PC-9 (cell line): ENCODE data around the gene SGIP1. TPM values are rescaled to one million over a fixed set of nuclear protein-coding genes. Genes with fewer than 3 reads are reported as not detected.

Experiments
- BruUV-seq: library from RNA; stranded (reverse); fragments of 400-500 nt; replicated peaks from 2 replicates; lab custom pipeline; 2021; lab: Mats Ljungman, UMichigan
- CTCF ChIA-PET: fragments of 300-600 bp; sonication (Branson Sonifier 250); formaldehyde crosslinking; loops from one replicate; lab custom pipeline; 2022; ENCODE audit warnings: antibody characterized with exemption; lab: Charles Lee
- POLR2A ChIA-PET: fragments of 300-600 bp; sonication (Branson Sonifier 250); formaldehyde crosslinking; loops from one replicate; lab custom pipeline; 2022; ENCODE audit warnings: antibody characterized with exemption; ENCODE audit not compliant: unreplicated experiment; lab: Charles Lee
- DNase-seq, 2 experiments: peaks; one replicate each; pipeline versions ENCODE4 v3.0.0 to v3.0.0-alpha.2; 2015 to 2022; ENCODE audit warnings: mixed read lengths in 1 of 2
- H2AFZ ChIP-seq: fragments of 200-600 bp; sonication (generic); 2 replicates; pipeline ENCODE4 v1.8.1; 2017; ENCODE audit warnings: antibody characterized with exemption
- H3F3A ChIP-seq: fragments of 200-600 bp; sonication (generic); 2 replicates; pipeline ENCODE4 v1.8.1; 2017; ENCODE audit warnings: antibody characterized with exemption, mild to moderate bottlenecking, low read depth; ENCODE audit not compliant: insufficient read depth
- H3K27ac ChIP-seq: fragments of 200-600 bp; sonication (generic); 2 replicates; pipeline ENCODE4 v1.6.1; 2016; ENCODE audit warnings: mixed run types
- H3K27me3 ChIP-seq: fragments of 200-600 bp; sonication (generic); 2 replicates; pipeline ENCODE4 v1.6.1; 2016; ENCODE audit warnings: low read depth, mixed run types; ENCODE audit not compliant: insufficient read depth
- H3K36me3 ChIP-seq: fragments of 200-600 bp; sonication (generic); 2 replicates; pipeline ENCODE4 v1.6.1; 2016; ENCODE audit warnings: low read depth, mixed run types
- H3K4me1 ChIP-seq: fragments of 200-600 bp; sonication (generic); replicated peaks from 2 replicates; pipeline ENCODE4 v1.6.1; 2016; ENCODE audit warnings: mixed run types; ENCODE audit not compliant: insufficient read depth
- H3K4me2 ChIP-seq: fragments of 200-600 bp; sonication (generic); 2 replicates; pipeline ENCODE4 v1.6.1; 2017; ENCODE audit warnings: mixed run types
- H3K4me3 ChIP-seq: fragments of 200-600 bp; sonication (generic); 2 replicates; pipeline ENCODE4 v1.6.1; 2016; ENCODE audit warnings: mixed run types
- H3K79me2 ChIP-seq: fragments of 200-600 bp; sonication (generic); 2 replicates; pipeline ENCODE4 v1.6.1; 2017; ENCODE audit warnings: low read depth, mixed run types
- H3K9me2 ChIP-seq: fragments of 200-600 bp; sonication (generic); 2 replicates; pipeline ENCODE4 v1.8.1; 2017; ENCODE audit warnings: mild to moderate bottlenecking; ENCODE audit not compliant: insufficient read depth
- H3K9me3 ChIP-seq: fragments of 200-600 bp; sonication (generic); 2 replicates; pipeline ENCODE4 v1.8.1; 2016; ENCODE audit warnings: low read depth; ENCODE audit not compliant: insufficient read depth
- H4K20me1 ChIP-seq: fragments of 200-600 bp; sonication (generic); 2 replicates; pipeline ENCODE4 v1.8.1; 2017; ENCODE audit not compliant: insufficient read depth
- CTCF ChIP-seq: fragments of 200-600 bp; sonication (generic); conservative IDR thresholded peaks from 2 replicates; pipeline ENCODE4 v1.6.1; 2017; ENCODE audit warnings: mixed run types, antibody characterized with exemption, mild to moderate bottlenecking, moderate library complexity
- EZH2 ChIP-seq: fragments of 200-600 bp; sonication (generic); IDR thresholded peaks from 2 replicates; pipeline ENCODE4 v1.8.0; 2017; ENCODE audit warnings: antibody characterized with exemption, low read depth
- intact Hi-C: fragments of 100-400 bp; cut with micrococcal nuclease; formaldehyde crosslinking; loops from one replicate; pipeline ENCODE4 v1.10.0; 2022; ENCODE audit not compliant: unreplicated experiment
- total RNA-seq: library from RNA; stranded (reverse); gene quantifications from 2 replicates; pipeline ENCODE4 v1.2.3, GENCODE V29; 2021

Gene SGIP1
- total RNA-seq, 1 experiment from 2014 or later = not detected

- no peak overlapping the region for H3K4me2 ChIP-seq
- no peaks in the 10 kb centered on the region for H3K9me2 ChIP-seq
- POLR2A ChIA-PET = no interaction called here
- TF ChIP-seq CTCF (no peak), EZH2 (no peak)
- no peaks in the 10 kb centered on the region for H3K4me1 ChIP-seq
- no peaks in the 10 kb centered on the region for H3K9me3 ChIP-seq
- H4K20me1 ChIP-seq = no peaks in the 10 kb centered on the region
- CTCF ChIA-PET = no interaction called here
- no peaks in the 10 kb centered on the region for H3K79me2 ChIP-seq
- no peaks in the 10 kb centered on the region for H3K27me3 ChIP-seq
- DNase-seq = no peak
- H3K36me3 ChIP-seq = no peaks in the 10 kb centered on the region
- no peak overlapping the region for H2AFZ ChIP-seq
- no peaks in the 10 kb centered on the region for H3F3A ChIP-seq
- H3K27ac ChIP-seq = no peak overlapping the region
- H3K4me3 ChIP-seq = no peak overlapping the region
- intact Hi-C loops = no loop called here
- no TSS peak for BruUV-seq
Measured at GRCh38 chr1:66618390-66618789, 84.4 kb downstream of the SGIP1 start.

GRCh38 chr1:66623812-66624211, 89.9 kb downstream of the SGIP1 start:
- no peak for TF ChIP-seq EZH2
- no peak for TF ChIP-seq CTCF
- Histone ChIP-seq H3F3A (no peaks in the 10 kb centered on the region), H3K27ac (no peak overlapping the region), H3K9me2 (no peaks in the 10 kb centered on the region), H3K4me1 (peaks cover 8% of the 10 kb centered on the region; the same call in 1 of the 2 replicates), H3K4me3 (no peak overlapping the region), H4K20me1 (no peaks in the 10 kb centered on the region), H3K27me3 (no peaks in the 10 kb centered on the region), H2AFZ (no peak overlapping the region), H3K9me3 (no peaks in the 10 kb centered on the region), H3K36me3 (no peaks in the 10 kb centered on the region), H3K79me2 (no peaks in the 10 kb centered on the region), H3K4me2 (no peak overlapping the region)
- CTCF ChIA-PET = no interaction called here
- intact Hi-C loops = no loop called here
- POLR2A ChIA-PET = interaction anchor here (0.5 kb wide), 1 partner anchor 141 kb away, joined by 6 read pairs; no protein-coding TSS in a partner anchor
- no TSS peak for BruUV-seq
- DNase-seq = no peak

GRCh38 chr1:66624412-66625060, 90.6 kb downstream of the SGIP1 start:
- Histone ChIP-seq H3K4me3 (no peak overlapping the region), H3K79me2 (no peaks in the 10 kb centered on the region), H3K27me3 (no peaks in the 10 kb centered on the region), H3F3A (no peaks in the 10 kb centered on the region), H4K20me1 (no peaks in the 10 kb centered on the region), H3K27ac (no peak overlapping the region), H3K9me3 (no peaks in the 10 kb centered on the region), H3K4me1 (peaks cover 8% of the 10 kb centered on the region; the same call in 1 of the 2 replicates), H3K4me2 (no peak overlapping the region), H3K9me2 (no peaks in the 10 kb centered on the region; the same call in 1 of the 2 replicates), H3K36me3 (no peaks in the 10 kb centered on the region), H2AFZ (no peak overlapping the region)
- intact Hi-C loops = no loop called here
- no peak for DNase-seq
- POLR2A ChIA-PET = no interaction called here
- TF ChIP-seq EZH2 = no peak
- TF ChIP-seq CTCF = no peak
- CTCF ChIA-PET = no interaction called here
- BruUV-seq = no TSS peak
